ENCODE data around the gene NKAIN2.

NKAIN2 gene

DNA sequence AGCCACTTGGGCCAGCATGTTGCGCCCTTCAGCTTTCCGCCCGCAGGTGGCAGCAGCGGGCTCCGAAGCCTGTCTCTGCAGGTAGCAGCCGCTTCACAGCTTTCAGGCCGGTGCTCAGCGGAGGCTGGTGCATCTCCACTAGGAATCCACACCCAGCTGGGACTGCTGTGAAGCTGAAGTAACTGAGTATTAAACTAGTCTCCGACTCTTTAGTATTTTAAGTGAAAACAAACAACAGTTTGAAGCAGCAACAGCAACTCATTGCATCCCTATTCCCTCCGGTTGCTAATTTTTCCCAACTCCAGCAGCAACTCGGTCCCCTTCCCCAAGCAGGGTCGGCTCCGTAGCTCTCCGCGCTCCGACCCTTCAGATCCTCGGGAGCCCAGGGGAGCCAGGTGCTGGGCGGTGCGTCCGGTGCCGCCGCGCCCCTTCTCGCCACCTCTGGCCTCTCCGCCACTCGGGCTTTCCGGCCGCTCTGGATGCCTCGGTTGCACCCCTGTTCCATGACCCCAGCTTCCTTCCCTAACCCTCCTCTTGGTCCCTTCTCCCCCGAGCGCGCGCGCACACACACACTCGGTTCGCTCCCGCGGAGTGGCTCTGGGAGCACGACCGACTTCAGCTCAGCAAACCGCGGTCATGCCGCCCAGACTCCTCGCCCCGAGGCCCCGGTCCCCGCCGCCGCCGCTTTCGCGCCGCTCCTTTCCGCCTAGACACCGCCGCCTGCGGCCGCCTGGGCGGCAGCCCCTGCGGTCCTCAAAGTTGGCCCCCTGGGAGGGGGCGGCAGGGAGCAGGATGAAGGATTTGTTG lies 765 bp upstream of the NKAIN2 start (continued):
- TF ChIP-seq ZNF623 (tag by site-specific recombination; IDR thresholded peaks at IDR 0.05) (no peak), PRDM6 (tag by site-specific recombination; IDR thresholded peaks at IDR 0.05) (no peak), ZFHX2 (tag by site-specific recombination; conservative IDR thresholded peaks at IDR 0.05) (peak; percentile 50), ZFP3 (tag by site-specific recombination; IDR thresholded peaks at IDR 0.05; ENCODE audit: low read depth) (no peak), ZNF777 (tag by site-specific recombination; IDR thresholded peaks at IDR 0.05; ENCODE audit: borderline replicate concordance) (peak; percentile 59; the same call in 1 of the 2 replicates), KLF7 (tag by site-specific recombination; IDR thresholded peaks at IDR 0.05; ENCODE audit: borderline replicate concordance) (no peak), ZNF529 (tag by site-specific recombination; IDR thresholded peaks at IDR 0.05; ENCODE audit: insufficient replicate concordance) (no peak), PATZ1 (tag by site-specific recombination; IDR thresholded peaks at IDR 0.05) (peak; percentile 73; the same call in 1 of the 2 replicates), ZNF394 (tag by site-specific recombination; IDR thresholded peaks at IDR 0.05; ENCODE audit: borderline replicate concordance) (peak; percentile 23; the same call in 1 of the 2 replicates), ZNF677 (tag by site-specific recombination; IDR thresholded peaks at IDR 0.05) (no peak), ZNF121 (tag by site-specific recombination; IDR thresholded peaks at IDR 0.05) (no peak), PRDM1 (tag by site-specific recombination; IDR thresholded peaks at IDR 0.05) (no peak), ZNF792 (tag by site-specific recombination; IDR thresholded peaks at IDR 0.05) (no peak), ZNF24 (tag by site-specific recombination; IDR thresholded peaks at IDR 0.05) (no peak), ZNF157 (tag by site-specific recombination; IDR thresholded peaks at IDR 0.05) (no peak), ZNF211 (tag by site-specific recombination; IDR thresholded peaks at IDR 0.05; ENCODE audit: low read depth) (no peak), ELK4 (IDR thresholded peaks at IDR 0.05; ENCODE audit: borderline replicate concordance, low read depth, low read length) (no peak), ZNF335 (tag by site-specific recombination; conservative IDR thresholded peaks at IDR 0.05) (peak; percentile 88), AEBP2 (tag by site-specific recombination; IDR thresholded peaks at IDR 0.05; ENCODE audit: borderline replicate concordance) (no peak), INSM2 (tag by site-specific recombination; IDR thresholded peaks at IDR 0.05) (no peak), HIC1 (tag by site-specific recombination; IDR thresholded peaks at IDR 0.05) (no peak), ZBTB1 (tag by site-specific recombination; IDR thresholded peaks at IDR 0.05) (no peak), ZNF214 (tag by site-specific recombination; IDR thresholded peaks at IDR 0.05; ENCODE audit: borderline replicate concordance) (no peak; the same call in 1 of the 2 replicates), SP7 (tag by site-specific recombination; IDR thresholded peaks at IDR 0.05) (peak; percentile 48; the same call in 1 of the 2 replicates), ZNF239 (tag by site-specific recombination; IDR thresholded peaks at IDR 0.05) (no peak), ZIC2 (tag by site-specific recombination; IDR thresholded peaks at IDR 0.05) (peak; percentile 95)
- TF ChIP-seq, protein P1, sequence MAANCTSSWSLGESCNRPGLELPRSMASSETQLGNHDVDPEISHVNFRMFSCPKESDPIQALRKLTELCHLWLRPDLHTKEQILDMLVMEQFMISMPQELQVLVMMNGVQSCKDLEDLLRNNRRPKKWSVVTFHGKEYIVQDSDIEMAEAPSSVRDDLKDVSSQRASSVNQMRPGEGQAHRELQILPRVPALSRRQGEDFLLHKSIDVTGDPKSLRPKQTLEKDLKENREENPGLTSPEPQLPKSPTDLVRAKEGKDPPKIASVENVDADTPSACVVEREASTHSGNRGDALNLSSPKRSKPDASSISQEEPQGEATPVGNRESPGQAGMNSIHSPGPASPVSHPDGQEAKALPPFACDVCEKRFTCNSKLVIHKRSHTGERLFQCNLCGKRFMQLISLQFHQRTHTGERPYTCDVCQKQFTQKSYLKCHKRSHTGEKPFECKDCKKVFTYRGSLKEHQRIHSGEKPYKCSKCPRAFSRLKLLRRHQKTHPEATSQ (tag by site-specific recombination; IDR thresholded peaks at IDR 0.05) = 0 out of 2 replicates have a peak, but pooled peaks have one; percentile 11
